Measurements from ENCODE around the gene PCGF5.

PCGF5 gene

DNA sequence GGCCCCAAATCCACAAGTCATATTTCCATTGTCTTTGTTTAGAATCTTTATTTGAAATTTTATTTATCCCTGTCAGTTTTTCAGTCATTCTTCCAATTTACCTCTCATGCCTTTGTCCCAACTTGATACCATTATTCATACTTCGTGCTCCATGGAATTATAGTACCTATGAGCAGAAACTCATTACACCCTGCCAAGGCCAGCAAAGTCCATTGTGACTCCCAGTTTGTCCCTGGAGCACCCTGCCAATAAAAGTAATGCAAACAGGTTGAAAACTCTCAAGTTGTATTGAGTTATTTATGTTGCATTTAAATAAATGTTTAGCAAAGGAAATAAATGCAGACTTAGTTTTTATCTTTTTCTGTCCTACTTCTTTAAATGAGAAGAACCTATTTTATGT, 19.3 kb downstream of the PCGF5 start:
- TF ChIP-seq SIN3A (IDR thresholded peaks at IDR 0.05; ENCODE audit: borderline replicate concordance, insufficient read depth, low read length) (no peak), FOXP2 (optimal IDR thresholded peaks at IDR 0.05; ENCODE audit: borderline replicate concordance, extremely low read depth, extremely low read length, insufficient read depth) (no peak), POLR2AphosphoS5 (IDR thresholded peaks at IDR 0.05; ENCODE audit: low read depth, low read length) (no peak)
- TF ChIP-seq, protein P1, sequence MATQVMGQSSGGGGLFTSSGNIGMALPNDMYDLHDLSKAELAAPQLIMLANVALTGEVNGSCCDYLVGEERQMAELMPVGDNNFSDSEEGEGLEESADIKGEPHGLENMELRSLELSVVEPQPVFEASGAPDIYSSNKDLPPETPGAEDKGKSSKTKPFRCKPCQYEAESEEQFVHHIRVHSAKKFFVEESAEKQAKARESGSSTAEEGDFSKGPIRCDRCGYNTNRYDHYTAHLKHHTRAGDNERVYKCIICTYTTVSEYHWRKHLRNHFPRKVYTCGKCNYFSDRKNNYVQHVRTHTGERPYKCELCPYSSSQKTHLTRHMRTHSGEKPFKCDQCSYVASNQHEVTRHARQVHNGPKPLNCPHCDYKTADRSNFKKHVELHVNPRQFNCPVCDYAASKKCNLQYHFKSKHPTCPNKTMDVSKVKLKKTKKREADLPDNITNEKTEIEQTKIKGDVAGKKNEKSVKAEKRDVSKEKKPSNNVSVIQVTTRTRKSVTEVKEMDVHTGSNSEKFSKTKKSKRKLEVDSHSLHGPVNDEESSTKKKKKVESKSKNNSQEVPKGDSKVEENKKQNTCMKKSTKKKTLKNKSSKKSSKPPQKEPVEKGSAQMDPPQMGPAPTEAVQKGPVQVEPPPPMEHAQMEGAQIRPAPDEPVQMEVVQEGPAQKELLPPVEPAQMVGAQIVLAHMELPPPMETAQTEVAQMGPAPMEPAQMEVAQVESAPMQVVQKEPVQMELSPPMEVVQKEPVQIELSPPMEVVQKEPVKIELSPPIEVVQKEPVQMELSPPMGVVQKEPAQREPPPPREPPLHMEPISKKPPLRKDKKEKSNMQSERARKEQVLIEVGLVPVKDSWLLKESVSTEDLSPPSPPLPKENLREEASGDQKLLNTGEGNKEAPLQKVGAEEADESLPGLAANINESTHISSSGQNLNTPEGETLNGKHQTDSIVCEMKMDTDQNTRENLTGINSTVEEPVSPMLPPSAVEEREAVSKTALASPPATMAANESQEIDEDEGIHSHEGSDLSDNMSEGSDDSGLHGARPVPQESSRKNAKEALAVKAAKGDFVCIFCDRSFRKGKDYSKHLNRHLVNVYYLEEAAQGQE (IDR thresholded peaks at IDR 0.05; ENCODE audit: insufficient read depth in 1 of 2, low read depth in 2 of 2, low read length in 2 of 2), result no peak

DNA sequence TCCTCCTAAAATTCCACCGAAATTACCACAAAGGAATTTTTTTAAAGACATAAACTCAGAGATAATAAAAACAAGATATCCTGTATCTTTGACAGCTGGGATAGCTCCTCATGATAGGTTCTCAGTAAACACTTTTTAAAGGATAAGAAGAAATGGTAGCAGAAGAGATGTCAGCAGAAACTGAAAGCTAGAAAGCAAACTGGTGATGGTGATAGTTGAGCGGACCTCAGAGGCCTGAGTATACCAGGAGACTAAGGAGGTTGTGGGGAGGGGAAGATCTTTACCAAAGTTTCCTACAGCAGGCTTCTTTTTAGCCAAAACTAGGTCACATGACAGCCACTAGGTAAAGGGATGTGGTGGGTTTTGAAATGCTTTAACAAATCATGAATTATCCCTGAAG, 22.5 kb downstream of the PCGF5 start:
- no peak for TF ChIP-seq TAF1 (IDR thresholded peaks at IDR 0.05; ENCODE audit: borderline replicate concordance, insufficient read depth, low read length)
- TF ChIP-seq FOXP2 (optimal IDR thresholded peaks at IDR 0.05; ENCODE audit: borderline replicate concordance, extremely low read depth, extremely low read length, insufficient read depth), result no peak
- TF ChIP-seq, protein P1 (IDR thresholded peaks at IDR 0.05; ENCODE audit: insufficient read depth in 1 of 2, low read depth in 2 of 2, low read length in 2 of 2), result no peak
- no peak for TF ChIP-seq POLR2AphosphoS5 (IDR thresholded peaks at IDR 0.05; ENCODE audit: low read depth, low read length)
- TF ChIP-seq SIN3A (IDR thresholded peaks at IDR 0.05; ENCODE audit: borderline replicate concordance, insufficient read depth, low read length), result no peak

DNA sequence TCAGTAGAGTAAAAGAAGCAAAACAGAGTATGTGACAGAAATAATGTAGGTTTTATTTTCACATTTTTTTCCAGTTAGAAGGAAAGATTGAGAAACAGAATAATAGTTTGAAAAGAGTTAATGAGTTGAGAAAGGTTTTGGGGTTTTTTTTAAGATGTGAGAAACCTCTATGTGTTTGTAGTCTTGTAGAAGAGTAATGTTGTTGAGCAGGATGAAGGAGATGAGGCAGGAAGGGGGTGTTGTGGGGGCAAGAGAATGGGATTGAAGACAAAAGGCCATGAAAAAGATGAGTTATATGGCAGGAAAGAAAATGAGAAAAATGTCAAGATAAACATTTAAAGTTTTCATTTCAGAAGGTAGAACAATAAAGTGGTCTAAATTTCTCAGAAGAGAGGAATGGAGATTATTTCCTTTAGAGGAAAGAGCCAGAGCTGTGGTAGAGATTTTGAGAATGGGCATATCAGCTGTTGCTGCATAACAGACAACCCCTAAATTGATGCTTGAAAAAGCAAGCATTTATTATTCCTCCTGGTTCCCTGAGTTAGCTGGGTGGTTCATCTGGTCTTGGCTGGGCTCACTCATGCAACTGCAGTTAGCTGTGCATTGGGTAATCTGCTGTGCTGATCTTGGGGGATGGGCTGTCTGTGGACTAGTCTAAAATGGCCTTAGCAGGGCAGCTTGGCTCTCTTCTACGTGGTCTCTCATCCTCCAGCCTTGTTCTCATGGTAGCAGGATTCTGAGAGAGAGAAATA, 27.1 kb downstream of the PCGF5 start:
- no peak for TF ChIP-seq TAF1 (IDR thresholded peaks at IDR 0.05; ENCODE audit: borderline replicate concordance, insufficient read depth, low read length)
- no peak for TF ChIP-seq FOXP2 (optimal IDR thresholded peaks at IDR 0.05; ENCODE audit: borderline replicate concordance, extremely low read depth, extremely low read length, insufficient read depth)
- TF ChIP-seq SIN3A (IDR thresholded peaks at IDR 0.05; ENCODE audit: borderline replicate concordance, insufficient read depth, low read length), result no peak
- TF ChIP-seq POLR2AphosphoS5 (IDR thresholded peaks at IDR 0.05; ENCODE audit: low read depth, low read length), result no peak
- TF ChIP-seq, protein P1 (IDR thresholded peaks at IDR 0.05; ENCODE audit: insufficient read depth in 1 of 2, low read depth in 2 of 2, low read length in 2 of 2), result no peak

DNA sequence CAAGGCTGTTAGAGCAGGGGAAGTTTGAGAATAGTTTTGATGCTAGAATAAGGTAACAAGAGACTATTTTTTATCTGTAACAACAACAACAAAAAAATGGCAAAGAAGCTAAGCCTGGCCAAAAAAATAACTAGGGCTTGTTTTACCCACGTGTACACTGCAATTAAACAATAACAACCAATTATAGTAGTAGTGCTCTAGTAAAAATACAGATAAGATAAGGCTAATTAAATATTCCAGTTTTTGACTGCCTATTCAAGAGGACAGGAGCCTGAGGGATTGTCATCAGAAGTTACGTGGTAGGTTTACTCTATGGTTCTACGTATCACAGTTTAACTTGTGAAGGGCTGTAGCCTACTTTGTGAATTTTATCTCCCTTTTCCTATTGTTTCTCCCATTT, 29.2 kb downstream of the PCGF5 start:
- TF ChIP-seq TAF1 (IDR thresholded peaks at IDR 0.05; ENCODE audit: borderline replicate concordance, insufficient read depth, low read length), result no peak
- no peak for TF ChIP-seq POLR2AphosphoS5 (IDR thresholded peaks at IDR 0.05; ENCODE audit: low read depth, low read length)
- TF ChIP-seq, protein P1 (IDR thresholded peaks at IDR 0.05; ENCODE audit: insufficient read depth in 1 of 2, low read depth in 2 of 2, low read length in 2 of 2), result no peak
- no peak for TF ChIP-seq SIN3A (IDR thresholded peaks at IDR 0.05; ENCODE audit: borderline replicate concordance, insufficient read depth, low read length)
- no peak for TF ChIP-seq FOXP2 (optimal IDR thresholded peaks at IDR 0.05; ENCODE audit: borderline replicate concordance, extremely low read depth, extremely low read length, insufficient read depth)

Data from PFSK-1 (cell line).